NCI-H2081 (cell line): ENCODE data around the gene TJP2.
"Not testable (repeated sequence)": the region's sequence is repeated elsewhere in the genome, so short reads cannot be mapped to it uniquely, and the experiment has no call there.

Source experiments
- DNase-seq, 2 experiments: peaks; one replicate each; lab custom pipeline; 2025; lab: John Stamatoyannopoulos, UW

TJP2 gene

DNA sequence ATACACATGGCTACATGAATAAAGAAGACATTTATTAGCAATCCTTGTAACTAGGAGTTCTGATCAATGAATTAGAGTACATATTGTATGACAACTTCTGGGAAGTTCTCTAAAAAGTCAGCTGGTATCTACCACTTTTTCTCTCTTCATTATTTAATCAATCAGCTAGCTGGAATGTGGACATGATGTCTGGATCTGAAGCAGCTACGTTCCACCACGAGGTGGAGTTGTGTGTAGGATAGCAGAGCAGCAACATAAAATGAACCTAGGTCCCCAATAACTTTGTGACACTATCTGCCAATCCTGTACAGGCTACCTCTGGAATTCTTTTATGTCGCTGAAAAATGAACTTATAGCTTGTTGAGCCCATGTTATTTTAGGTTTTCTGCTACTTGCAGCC, 118.0 kb downstream of the TJP2 start:
- no peak for DNase-seq

DNA sequence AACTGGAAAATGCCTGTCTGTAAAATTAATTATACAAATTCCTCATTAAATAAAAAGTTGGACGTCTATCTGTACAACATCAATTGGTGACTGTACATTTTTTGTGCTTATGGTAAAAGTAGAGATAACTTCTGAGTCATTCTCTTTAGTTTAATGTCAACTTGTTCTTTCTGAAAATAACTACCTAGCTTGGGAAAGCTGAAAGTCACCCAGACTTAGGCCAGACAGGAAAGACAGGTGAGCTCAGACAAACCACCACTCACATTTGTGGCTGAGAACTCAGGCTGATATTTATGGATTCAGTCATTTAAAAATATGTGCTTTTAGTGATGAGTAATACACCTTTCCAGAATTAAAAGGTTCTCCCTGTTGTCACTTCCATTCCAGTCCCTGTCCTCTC, 119.1 kb downstream of the TJP2 start:
- DNase-seq, result no peak

DNA sequence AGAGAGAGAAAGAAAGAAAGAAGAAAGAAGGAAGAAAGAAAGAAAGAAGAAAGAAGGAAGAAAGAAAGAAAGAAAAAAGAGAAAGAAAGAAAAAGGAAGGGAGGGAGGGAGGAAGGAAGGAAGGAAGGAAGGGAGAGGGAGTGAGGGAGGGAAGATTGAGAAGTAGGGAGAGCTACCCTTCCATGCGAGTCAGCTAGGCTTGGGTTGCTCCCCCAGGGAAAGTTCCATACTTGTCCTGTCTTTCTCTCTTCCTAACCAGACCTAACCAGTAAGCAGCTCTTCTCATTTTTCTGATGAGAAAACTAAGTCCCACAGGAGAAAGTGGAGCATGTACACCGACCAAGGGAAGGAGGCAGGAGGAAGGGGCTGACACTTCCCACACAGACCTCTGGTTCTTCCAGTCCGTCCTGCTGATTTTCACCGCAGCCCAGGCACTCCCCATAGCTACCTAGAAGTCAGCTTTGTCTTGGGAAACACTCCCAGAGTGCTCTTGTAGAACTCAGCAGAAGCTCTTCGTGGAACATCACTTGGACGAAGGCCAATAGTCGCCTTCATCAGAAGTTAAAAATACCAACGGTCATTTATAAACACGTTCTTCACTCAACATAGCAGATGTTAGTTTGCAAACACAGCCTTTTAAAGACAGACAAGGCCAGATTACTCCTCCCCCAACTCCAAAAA, 121.9 kb downstream of the TJP2 start:
- no peak for DNase-seq

DNA sequence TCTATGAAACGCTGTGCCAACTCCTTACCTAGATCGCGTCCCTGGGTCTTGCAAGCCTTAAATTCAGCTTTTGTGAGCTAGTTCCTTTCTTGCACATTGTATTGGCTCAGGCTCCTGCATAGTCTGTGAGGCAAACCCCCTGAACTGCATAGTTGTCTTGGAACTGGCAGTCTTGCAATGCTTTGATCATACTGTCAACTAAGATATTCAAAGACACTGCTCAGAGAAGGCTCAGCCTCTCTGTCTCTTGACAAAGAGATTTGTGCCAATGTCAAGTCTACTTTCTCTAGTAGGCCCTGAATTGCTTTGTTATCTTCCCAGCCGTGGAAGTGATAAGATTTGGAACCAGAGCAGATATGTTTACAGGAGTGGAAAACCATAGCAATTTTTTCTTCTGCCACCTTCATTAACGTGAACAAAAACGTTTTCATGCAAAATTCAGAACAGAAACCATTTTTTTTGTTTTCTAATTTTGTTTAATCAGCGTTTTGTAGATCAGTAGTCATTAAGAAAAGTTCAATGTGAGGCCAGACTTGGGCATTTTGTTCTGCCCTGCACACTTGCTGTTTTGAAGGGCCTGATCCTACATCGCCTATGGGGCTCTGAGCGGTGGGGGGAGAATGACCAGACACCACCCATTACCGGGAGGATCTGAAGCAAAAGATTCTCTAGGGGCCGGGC, 123.4 kb downstream of the TJP2 start:
- DNase-seq, result no peak

DNA sequence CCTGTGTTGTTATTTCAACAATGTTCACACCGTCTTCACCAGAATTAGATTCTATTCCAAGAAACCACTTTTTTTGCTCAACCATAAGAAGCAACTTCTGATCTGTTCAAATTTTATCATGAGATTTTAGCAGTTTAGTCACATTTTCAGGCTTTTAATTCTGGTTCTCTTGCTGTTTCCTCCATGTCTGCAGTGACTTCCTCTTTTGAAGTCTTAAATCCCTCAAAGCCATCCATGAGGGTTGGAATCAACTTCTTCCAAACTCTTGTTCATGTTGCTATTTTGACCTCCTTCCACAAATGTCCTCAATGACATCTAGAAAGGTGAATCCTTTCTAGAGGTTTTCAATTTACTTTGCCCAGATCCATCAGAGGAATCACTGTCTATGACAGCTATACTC, 125.2 kb downstream of the TJP2 start:
- DNase-seq, result no peak

DNA sequence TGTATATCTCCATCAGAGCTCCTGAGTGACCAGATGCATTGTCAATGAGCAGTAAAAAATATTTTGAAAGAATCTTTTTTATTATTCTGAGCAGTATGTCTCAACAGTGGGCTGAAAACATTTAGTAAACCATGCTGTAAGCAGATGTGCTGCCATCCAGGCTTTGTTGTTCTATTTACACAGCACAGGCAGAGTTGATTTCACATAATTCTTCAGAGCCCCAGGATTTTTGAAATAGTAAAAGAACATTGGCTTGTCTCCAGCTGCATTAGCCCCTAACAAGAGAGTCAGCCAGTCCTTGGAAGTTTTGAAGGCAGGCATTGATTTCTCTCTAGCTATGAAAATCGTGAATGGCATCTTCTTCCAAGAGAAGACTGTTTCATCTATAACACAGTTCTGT, 125.7 kb downstream of the TJP2 start:
- no peak for DNase-seq

DNA sequence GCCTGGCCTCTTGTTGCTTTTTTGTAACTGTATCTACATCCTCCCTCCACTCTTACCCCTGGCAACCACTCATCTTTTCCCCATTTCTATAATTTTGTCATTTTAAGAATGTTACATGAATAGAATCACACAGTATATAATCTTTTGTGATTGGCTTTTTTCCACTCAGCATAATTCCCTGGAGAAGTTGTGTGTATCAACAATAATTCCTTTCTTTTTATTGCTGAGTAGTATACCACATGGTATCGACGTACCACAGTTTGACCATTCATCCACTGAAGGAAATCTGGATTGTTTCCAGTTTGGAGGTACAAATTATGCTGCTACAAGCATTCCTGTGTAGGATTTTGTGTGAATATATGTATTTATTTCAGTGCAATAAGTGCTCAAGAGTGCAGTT, 129.3 kb downstream of the TJP2 start:
- DNase-seq, result no peak

DNA sequence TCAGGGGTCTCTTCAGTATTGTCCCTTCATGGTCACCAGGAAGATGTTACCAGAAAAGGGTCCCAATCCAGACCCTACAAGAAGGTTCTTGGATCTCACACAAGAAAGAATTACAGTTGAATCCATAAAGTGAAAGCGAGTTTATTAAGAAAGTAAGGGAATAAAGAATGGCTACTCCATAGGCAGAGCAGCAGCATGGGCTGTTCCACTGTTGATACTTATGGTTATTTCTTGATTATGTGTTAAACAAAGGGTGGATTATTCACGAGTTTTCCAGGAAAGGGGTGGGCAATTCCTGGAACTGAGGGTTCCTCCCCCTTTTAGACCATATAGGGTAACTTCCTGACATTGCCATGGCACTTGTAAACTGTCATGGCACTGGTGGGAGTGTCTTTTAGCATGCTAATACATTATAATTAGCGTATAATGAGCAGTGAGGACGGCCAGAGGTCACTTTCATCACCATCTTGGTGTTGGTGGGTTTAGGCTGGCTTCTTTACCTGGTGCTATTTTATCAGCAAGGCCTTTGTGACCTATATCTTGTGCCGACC, 132.9 kb downstream of the TJP2 start:
- not testable (repeated sequence) for DNase-seq

DNA sequence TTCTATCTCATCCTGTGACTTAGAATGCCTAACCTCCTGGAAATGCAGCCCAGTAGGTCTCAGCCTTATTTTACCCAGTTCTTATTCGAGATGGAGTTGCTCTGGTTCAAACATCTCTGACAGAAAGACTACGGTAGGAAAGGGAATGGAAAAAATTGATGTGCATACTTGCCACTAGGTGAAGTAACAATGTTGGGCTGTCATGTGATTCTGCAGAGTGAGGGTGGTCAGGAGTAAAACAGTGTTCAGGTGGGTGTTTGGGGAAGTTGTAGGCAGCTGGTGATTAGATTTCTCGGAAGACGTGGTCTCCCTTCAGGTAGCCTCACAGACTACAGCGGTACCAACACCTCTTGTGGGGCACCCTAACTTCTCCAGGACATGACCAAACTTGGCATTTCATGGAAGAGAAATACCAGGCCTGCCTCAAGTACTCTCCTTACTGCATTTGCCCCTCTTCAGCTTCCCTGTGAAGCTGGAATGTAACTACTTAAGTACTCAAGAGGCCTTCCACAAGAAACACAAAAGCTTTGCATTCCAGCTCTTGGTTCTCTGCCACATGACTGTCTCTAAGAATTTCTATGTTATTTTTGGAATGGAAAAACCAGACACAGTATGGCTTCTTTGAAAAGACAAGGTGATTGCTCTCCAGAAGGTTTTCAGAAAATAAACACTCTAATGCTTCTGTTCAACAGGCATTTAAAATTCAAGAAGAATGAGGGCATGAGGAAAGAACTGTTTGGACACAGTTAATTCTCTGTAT, 133.5 kb downstream of the TJP2 start:
- DNase-seq, result no peak

DNA sequence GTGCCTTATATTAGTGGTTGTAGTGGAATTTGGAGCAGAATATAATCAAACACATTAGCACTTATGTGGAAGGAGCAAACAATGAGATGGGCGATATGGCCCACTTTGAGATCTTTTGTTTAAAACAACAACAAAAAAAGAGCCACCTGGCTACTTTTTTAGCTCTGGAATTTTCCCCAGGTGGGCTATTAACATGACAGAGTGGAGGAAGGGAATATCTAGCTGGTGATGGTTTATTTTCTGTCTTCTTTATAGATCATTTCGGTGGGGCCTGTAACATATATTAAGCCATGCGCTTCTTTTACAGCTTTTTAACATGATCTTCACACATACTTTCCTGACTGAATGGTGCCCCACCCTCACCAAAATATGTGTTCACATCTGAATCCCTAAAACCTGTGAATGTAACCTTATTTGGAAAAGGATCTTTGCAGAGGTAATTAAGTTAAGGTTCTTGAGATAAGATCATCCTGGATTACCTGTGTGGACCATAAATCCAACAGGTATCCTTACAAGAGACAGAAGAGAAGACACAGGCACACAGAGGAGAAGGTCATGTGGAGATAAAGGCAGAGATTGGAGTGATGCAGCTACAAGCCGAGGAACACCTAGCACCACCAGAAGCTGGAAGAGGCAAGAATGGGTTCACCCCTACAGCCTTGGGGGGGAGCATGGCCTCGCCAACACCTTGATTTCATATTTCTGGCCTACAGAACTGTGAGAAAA, 134.3 kb downstream of the TJP2 start:
- DNase-seq, result no peak

DNA sequence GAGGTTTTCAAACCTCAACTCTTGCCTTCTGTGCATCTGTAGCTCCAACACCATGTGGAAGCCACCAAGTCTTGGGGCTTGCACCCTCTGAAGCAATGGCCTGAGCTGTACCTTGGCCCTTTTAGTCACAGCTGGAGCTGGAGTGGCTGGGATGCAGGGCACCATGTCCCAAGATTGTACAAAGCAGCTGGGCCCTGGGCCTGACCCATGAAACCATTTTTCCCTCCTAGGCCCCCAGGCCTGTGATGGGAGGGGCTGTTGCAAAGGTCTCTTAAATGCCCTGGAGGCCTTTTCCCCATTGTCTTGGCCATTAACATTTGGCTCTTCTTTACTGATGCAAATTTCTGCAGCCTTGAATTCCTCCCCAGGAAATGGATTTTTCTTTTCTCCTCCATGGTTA, 139.1 kb downstream of the TJP2 start:
- DNase-seq, result no peak

DNA sequence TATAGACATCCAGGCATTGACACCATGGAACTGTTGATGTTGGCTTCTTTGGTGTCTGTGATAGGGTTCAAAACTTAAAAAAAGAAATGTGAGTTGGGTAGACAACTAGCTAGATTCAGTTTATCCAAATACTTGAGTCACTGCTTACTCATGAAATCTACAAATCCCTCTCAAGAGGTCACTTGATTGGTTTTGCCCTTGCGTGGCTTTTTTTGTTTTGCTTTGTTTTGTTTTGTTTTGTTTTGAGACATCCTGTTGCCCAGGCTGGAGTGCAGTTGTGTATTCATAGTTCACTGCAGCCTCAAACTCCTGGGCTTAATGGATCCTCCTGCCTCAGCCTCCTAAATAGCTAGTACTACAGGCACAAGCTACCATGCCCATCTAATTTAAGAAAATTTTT, 140.5 kb downstream of the TJP2 start:
- no peak for DNase-seq

DNA sequence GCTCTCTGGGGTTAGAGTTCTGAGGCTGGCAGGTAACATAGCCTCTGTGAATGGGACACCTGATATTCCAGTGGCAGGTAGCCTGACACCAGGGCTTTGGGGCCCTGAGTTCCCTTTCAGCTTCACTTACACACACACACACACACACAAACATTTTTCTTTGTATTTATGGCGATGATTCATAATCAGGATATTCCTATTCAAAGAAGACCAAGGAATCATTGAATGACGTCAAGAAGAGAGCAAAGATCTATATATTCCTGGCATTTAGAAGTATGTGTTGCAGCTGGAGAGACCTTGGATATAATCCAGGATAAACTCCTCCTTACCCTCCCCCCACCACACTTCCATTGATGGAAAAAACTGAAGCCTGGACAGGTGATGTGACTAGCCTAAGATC, 143.0 kb downstream of the TJP2 start:
- DNase-seq, result no peak

DNA sequence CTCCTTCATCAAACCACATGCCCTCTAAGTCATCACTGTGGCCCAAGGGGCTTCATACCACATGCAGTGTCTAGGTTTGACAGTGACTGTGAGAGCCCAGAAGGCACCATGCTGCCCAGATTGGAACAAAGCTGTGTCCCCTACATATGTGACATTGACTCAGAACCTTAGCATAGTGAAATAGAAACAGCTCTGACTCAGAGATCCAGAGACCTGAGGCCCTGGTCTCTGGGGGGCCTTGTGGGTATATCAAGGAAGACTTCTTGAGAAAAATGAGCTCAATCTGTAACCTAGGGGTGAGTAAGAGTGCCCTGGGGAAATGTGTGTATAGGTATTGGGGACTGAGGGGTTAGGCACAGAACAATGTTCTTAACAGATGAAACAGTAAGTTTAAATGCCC, 143.8 kb downstream of the TJP2 start:
- no peak for DNase-seq

DNA sequence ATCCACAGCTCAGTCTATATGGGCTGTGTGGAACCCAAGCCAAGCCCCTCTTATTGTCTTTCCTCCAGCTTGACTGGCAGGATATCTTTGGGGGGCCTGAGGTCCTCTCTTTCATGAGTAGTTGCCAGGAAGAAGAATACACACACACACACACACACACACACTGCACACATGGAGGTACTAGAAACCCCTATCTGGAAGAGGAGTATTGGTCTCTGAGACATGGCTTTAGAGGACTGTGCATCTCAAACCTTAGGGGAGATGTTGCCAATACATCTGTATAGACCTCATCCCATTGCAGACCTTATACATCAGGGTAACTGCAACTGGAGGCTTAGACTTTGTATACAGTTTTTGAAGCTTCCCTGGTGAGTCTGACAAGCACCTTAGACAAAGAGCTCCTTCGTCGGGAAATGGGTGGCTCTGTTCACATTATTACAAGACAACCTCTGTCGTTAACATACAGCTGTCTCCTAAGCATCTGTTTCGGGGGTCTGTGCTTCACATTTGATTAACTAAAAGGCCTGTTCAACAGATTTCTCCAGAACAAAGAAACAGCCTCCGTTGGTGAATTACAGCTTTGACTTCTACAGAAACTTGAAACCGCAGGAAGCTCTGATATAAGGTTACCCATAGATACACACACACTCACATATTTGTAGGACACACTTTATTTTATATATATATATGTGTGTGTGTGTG, 145.4 kb downstream of the TJP2 start:
- DNase-seq, result no peak

DNA sequence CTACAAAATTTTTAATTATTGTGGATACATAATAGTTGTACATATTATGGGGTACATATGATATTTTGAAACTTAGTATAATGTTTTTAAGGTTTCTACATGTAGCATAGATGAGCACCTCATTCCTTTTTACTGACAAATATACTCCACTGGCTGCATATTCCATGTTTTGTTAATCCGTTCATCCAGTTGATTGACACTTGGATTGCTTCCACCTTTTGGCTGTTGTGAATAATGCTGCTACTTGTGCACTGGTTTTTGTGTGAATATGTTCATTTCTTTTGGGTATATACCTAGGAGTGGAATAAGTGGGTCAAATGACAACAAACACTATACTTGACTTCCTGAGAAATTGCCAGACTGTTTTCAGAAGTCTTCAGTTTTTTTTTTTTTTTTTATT, 148.2 kb downstream of the TJP2 start:
- DNase-seq, result no peak

DNA sequence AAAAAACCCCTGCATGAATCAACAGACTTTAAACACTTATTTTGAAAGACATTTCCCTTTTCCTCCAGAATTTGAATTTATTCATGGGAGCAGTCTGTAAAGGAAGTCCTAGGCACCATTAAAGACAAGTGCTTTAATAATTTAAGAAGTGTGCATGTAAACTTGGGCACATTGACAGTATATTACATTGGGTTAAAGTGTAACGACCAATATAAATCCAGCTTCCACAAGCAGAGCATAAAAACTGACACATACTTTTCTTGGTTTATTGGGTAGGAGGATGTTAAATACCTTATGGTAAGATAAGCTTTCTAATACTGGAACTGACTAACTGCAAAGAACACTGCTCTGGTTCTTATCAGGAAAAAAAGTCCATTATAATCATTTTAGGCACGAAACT, 149.8 kb downstream of the TJP2 start:
- DNase-seq, result no peak
